PC-3 (cell line): Measurements from ENCODE around the gene ANKH.
"Not testable (repeated sequence)": the region's sequence is repeated elsewhere in the genome, so short reads cannot be mapped to it uniquely, and the experiment has no call there.

Source experiments
- CTCF ChIP-seq: fragments of 300-600 bp; sonication (generic); conservative IDR thresholded peaks from 2 replicates; pipeline ENCODE4 v1.5.1; 2017; ENCODE audit warnings: antibody characterized with exemption, low read depth, mild to moderate bottlenecking, low read length
- EZH2 ChIP-seq: fragments of 300-600 bp; sonication (generic); IDR thresholded peaks from one replicate; pipeline ENCODE4 v1.6.1; 2017; ENCODE audit warnings: antibody characterized with exemption, mild to moderate bottlenecking, low read length; ENCODE audit not compliant: unreplicated experiment
- EZH2phosphoT487 ChIP-seq: fragments of 300-600 bp; sonication (generic); IDR thresholded peaks from 2 replicates; pipeline ENCODE4 v1.6.1; 2018; ENCODE audit warnings: mild to moderate bottlenecking, antibody characterized with exemption, low read length, borderline replicate concordance

GRCh38 chr5:14797385-14797784, 74.2 kb downstream of the ANKH start:
- not testable (repeated sequence) for TF ChIP-seq CTCF, EZH2phosphoT487, EZH2
